Measurements from ENCODE around the gene CHST7. TPM values are rescaled to one million over a fixed set of nuclear protein-coding genes. Genes with fewer than 3 reads are reported as not detected.
"Not testable (repeated sequence)": the region's sequence is repeated elsewhere in the genome, so short reads cannot be mapped to it uniquely, and the experiment has no call there.

CHST7 gene
- total RNA-seq = 6.6 TPM

- ATAC-seq = peak; percentile 76
Measured at GRCh38 chrX:46573331-46573891, at the start of gene CHST7. Gene CHST7 (plus strand): TSS chrX:46573765. CDS start chrX:46573932, 167 bp downstream.

GRCh38 chrX:46528640-46529039 lies 44.9 kb upstream of the CHST7 start:
- ATAC-seq; DNase-seq (ENCODE audit: low spot score): not testable (repeated sequence)

More at GRCh38 chrX:46573331-46573891, at the start of gene CHST7:
- DNase-seq (ENCODE audit: low spot score) = peak; percentile 66

GRCh38 chrX:46529740-46530403 lies 43.7 kb upstream of the CHST7 start:
- ATAC-seq; DNase-seq (ENCODE audit: low spot score): not testable (repeated sequence)

- not testable (repeated sequence) for DNase-seq (ENCODE audit: low spot score)
- peak; percentile 94 for ATAC-seq
Measured at GRCh38 chrX:46530404-46530908, 43.1 kb upstream of the CHST7 start.

- ATAC-seq (no peak), DNase-seq (ENCODE audit: low spot score) (no peak)
Measured at GRCh38 chrX:46531442-46531841, 42.1 kb upstream of the CHST7 start.

GRCh38 chrX:46543441-46543840 lies 30.1 kb upstream of the CHST7 start:
- ATAC-seq = no peak
- no peak for DNase-seq (ENCODE audit: low spot score)

GRCh38 chrX:46544527-46544926 lies 29.0 kb upstream of the CHST7 start:
- DNase-seq (ENCODE audit: low spot score); ATAC-seq: not testable (repeated sequence)

- ATAC-seq (peak; percentile 97), DNase-seq (ENCODE audit: low spot score) (peak; percentile 91)
Measured at GRCh38 chrX:46545111-46546005, 28.2 kb upstream of the CHST7 start, which contains the start of gene ZNF674. Gene ZNF674 (minus strand): TSS chrX:46545421. CDS start chrX:46542087, 3,334 bp downstream.

- DNase-seq (ENCODE audit: low spot score) (no peak), ATAC-seq (no peak)
Measured at GRCh38 chrX:46547857-46548256, 25.7 kb upstream of the CHST7 start.

- DNase-seq (ENCODE audit: low spot score) (no peak), ATAC-seq (no peak)
Measured at GRCh38 chrX:46549914-46550313, 23.7 kb upstream of the CHST7 start.

- ATAC-seq (no peak), DNase-seq (ENCODE audit: low spot score) (no peak)
Measured at GRCh38 chrX:46551494-46552128, 22.0 kb upstream of the CHST7 start.

GRCh38 chrX:46553935-46554334 lies 19.6 kb upstream of the CHST7 start:
- ATAC-seq (no peak), DNase-seq (ENCODE audit: low spot score) (no peak)

GRCh38 chrX:46554942-46555341 lies 18.6 kb upstream of the CHST7 start:
- DNase-seq (ENCODE audit: low spot score) (no peak), ATAC-seq (peak; percentile 79)

GRCh38 chrX:46559062-46559461 lies 14.5 kb upstream of the CHST7 start:
- no peak for ATAC-seq
- no peak for DNase-seq (ENCODE audit: low spot score)

- no peak for DNase-seq (ENCODE audit: low spot score)
- no peak for ATAC-seq
Measured at GRCh38 chrX:46561824-46562657, 11.5 kb upstream of the CHST7 start.

- DNase-seq (ENCODE audit: low spot score) (no peak), ATAC-seq (no peak)
Measured at GRCh38 chrX:46567388-46567787, 6.2 kb upstream of the CHST7 start.

- no peak for DNase-seq (ENCODE audit: low spot score)
- ATAC-seq = no peak
Measured at GRCh38 chrX:46569621-46570020, 3.9 kb upstream of the CHST7 start.

GRCh38 chrX:46571423-46572339 lies 1.9 kb upstream of the CHST7 start:
- ATAC-seq (no peak), DNase-seq (ENCODE audit: low spot score) (no peak)

Measured in left lobe of liver (tissue), 2 donors.